Liver (tissue), 9 donors: ENCODE results near the gene PLCB1. TPM values are rescaled to one million over a fixed set of nuclear protein-coding genes. Genes with fewer than 3 reads are reported as not detected.

Experiments used
- DNase-seq: peaks from one replicate; pipeline ENCODE4 v3.0.0-alpha.2; 2017; ENCODE audit warnings: low spot score
- H3K27ac ChIP-seq, 2 donors: one replicate each; pipeline ENCODE4 v1.7.0; 2013; ENCODE audit warnings: inconsistent platforms in 2 of 2, low read length in 2 of 2, control low read depth in 1 of 2, low read depth in 1 of 2, mild to moderate bottlenecking in 1 of 2
- H3K27me3 ChIP-seq, 4 donors: one replicate each; pipeline versions ENCODE4 v1.6.1 to v1.7.0; 2013; ENCODE audit warnings: low read length in 3 of 4, inconsistent platforms in 1 of 4, mild to moderate bottlenecking in 1 of 4, moderate library complexity in 1 of 4; ENCODE audit not compliant: control insufficient read depth in 4 of 4, insufficient read depth in 4 of 4
- H3K36me3 ChIP-seq, 4 donors: one replicate each; pipeline versions ENCODE4 v1.6.1 to v1.7.0; 2013; ENCODE audit warnings: low read length in 3 of 4, mild to moderate bottlenecking in 3 of 4, low read depth in 1 of 4, moderate library complexity in 1 of 4; ENCODE audit not compliant: control insufficient read depth in 4 of 4, insufficient read depth in 3 of 4
- H3K4me1 ChIP-seq, 4 donors: one replicate each; pipeline versions ENCODE4 v1.6.1 to v1.7.0; 2013; ENCODE audit warnings: low read length in 3 of 4, mild to moderate bottlenecking in 3 of 4, moderate library complexity in 1 of 4; ENCODE audit not compliant: control insufficient read depth in 4 of 4, insufficient read depth in 4 of 4
- H3K4me3 ChIP-seq, 3 donors: one replicate each; pipeline versions ENCODE4 v1.6.1 to v1.7.0; 2013; ENCODE audit warnings: low read length in 3 of 3, control low read depth in 1 of 3, low read depth in 1 of 3, mild to moderate bottlenecking in 1 of 3
- H3K9ac ChIP-seq, 2 donors: one replicate each; pipeline ENCODE4 v1.7.0; 2013; ENCODE audit warnings: low read length in 2 of 2, mild to moderate bottlenecking in 2 of 2, moderate library complexity in 2 of 2, control low read depth in 1 of 2, low read depth in 1 of 2
- H3K9me3 ChIP-seq, 4 donors: one replicate each; pipeline versions ENCODE4 v1.6.1 to v1.7.0; 2013; ENCODE audit warnings: low read length in 3 of 4; ENCODE audit not compliant: control insufficient read depth in 4 of 4
- ATF3 ChIP-seq: IDR thresholded peaks from 2 replicates; pipeline ENCODE4 v1.6.1; 2016; ENCODE audit warnings: antibody characterized with exemption
- CTCF ChIP-seq: fragments of 150-350 bp; IDR thresholded peaks from 2 replicates; pipeline ENCODE4 v1.5.1; 2017; ENCODE audit warnings: improper control_type of control experiment, low read depth, low read length; ENCODE audit not compliant: missing input control
- EGR1 ChIP-seq, 2 donors: IDR thresholded peaks; 2 replicates each; pipeline ENCODE4 v1.6.1; 2016 to 2018; ENCODE audit warnings: antibody characterized with exemption in 2 of 2, low read depth in 2 of 2
- FOXA1 ChIP-seq: IDR thresholded peaks from 2 replicates; pipeline ENCODE4 v1.6.1; 2016; ENCODE audit warnings: antibody characterized with exemption
- FOXA2 ChIP-seq: IDR thresholded peaks from 2 replicates; pipeline ENCODE4 v1.6.1; 2016; ENCODE audit warnings: antibody characterized with exemption
- GABPA ChIP-seq, 2 donors: IDR thresholded peaks in 1 of 2; conservative IDR thresholded peaks in 1 of 2; 2 replicates each; pipeline ENCODE4 v1.6.1; 2016; ENCODE audit warnings: antibody characterized with exemption in 2 of 2, mild to moderate bottlenecking in 1 of 2, moderate library complexity in 1 of 2
- HNF4A ChIP-seq, 2 donors: conservative IDR thresholded peaks; 2 replicates each; pipeline ENCODE4 v1.6.1; 2016; ENCODE audit warnings: antibody characterized with exemption in 2 of 2, mild to moderate bottlenecking in 2 of 2
- HNF4G ChIP-seq: IDR thresholded peaks from 2 replicates; pipeline ENCODE4 v1.6.1; 2016; ENCODE audit warnings: antibody characterized with exemption
- JUND ChIP-seq, 2 donors: IDR thresholded peaks; 2 replicates each; pipeline ENCODE4 v1.6.1; 2016; ENCODE audit warnings: antibody characterized with exemption in 2 of 2
- MAX ChIP-seq: IDR thresholded peaks from 2 replicates; pipeline ENCODE4 v1.6.1; 2016; ENCODE audit warnings: antibody characterized with exemption
- NR2F2 ChIP-seq: IDR thresholded peaks from 2 replicates; pipeline ENCODE4 v1.6.1; 2016; ENCODE audit warnings: antibody characterized with exemption
- RAD21 ChIP-seq, 2 donors: IDR thresholded peaks; 2 replicates each; pipeline ENCODE4 v1.6.1; 2016; ENCODE audit warnings: antibody characterized with exemption in 2 of 2, mild to moderate bottlenecking in 2 of 2
- REST ChIP-seq: IDR thresholded peaks from 2 replicates; pipeline ENCODE4 v1.6.1; 2016; ENCODE audit warnings: antibody characterized with exemption, mild to moderate bottlenecking
- RXRA ChIP-seq, 2 donors: IDR thresholded peaks; 2 replicates each; pipeline ENCODE4 v1.6.1; 2017 to 2018; ENCODE audit warnings: antibody characterized with exemption in 2 of 2, mild to moderate bottlenecking in 1 of 2
- SP1 ChIP-seq: IDR thresholded peaks from 2 replicates; pipeline ENCODE4 v1.6.1; 2018; ENCODE audit warnings: antibody characterized with exemption, mild to moderate bottlenecking
- TAF1 ChIP-seq: conservative IDR thresholded peaks from 2 replicates; pipeline ENCODE4 v1.6.1; 2016; ENCODE audit warnings: antibody characterized with exemption, mild to moderate bottlenecking
- YY1 ChIP-seq: IDR thresholded peaks from 2 replicates; pipeline ENCODE4 v1.6.1; 2016; ENCODE audit warnings: antibody characterized with exemption, mild to moderate bottlenecking
- ZBTB33 ChIP-seq: IDR thresholded peaks from 2 replicates; pipeline ENCODE4 v1.6.1; 2016; ENCODE audit warnings: antibody characterized with exemption
- WGBS: extraction: QIAGEN DNeasy Blood & Tissue Kit; methylation state at CpG from one replicate; pipeline ENCODE4 v1.1.7; 2013; 5-methylcytosine and 5-hydroxymethylcytosine counted together
- polyA plus RNA-seq, 2 donors: library from polyadenylated mRNA; stranded (reverse) in 1 of 2; unstranded in 1 of 2; fragments of 200-250 nt in 1 of 2; fragments of >200 nt in 1 of 2; fragmentation: Nextera tagmentation in 1 of 2; extraction: Ambion mirVana in 1 of 2; gene quantifications; one replicate each; pipeline versions ENCODE4 v1.2.1 to v1.2.3, GENCODE V29; 2013 to 2015
- total RNA-seq, 2 donors: library from RNA; depleted of rRNA; stranded (reverse); fragments of >200 nt; gene quantifications; one replicate each; pipeline ENCODE4 v1.2.3, GENCODE V29; 2014
- donor health status: healthy.
- donor health status: healthy.
- donor health status: healthy.
- donor health status: healthy.
- donor health status: healthy.

The PLCB1 gene
- total and polyA plus RNA-seq, 4 donors, result 3.7 to 13.5 (median 5.9) TPM

GRCh38 chr20:8124639-8125038, 7.4 kb upstream of the PLCB1 start:
- DNase-seq, result no peak
- Histone ChIP-seq H3K4me3 (no peak overlapping the region), H3K27me3 (no peaks in the 10 kb centered on the region), H3K4me1 (no peaks in the 10 kb centered on the region), H3K36me3 (no peaks in the 10 kb centered on the region), H3K9me3 (no peaks in the 10 kb centered on the region), H3K9ac (no peak overlapping the region), H3K27ac (no peak overlapping the region)
- no peak for TF ChIP-seq ZBTB33
- TF ChIP-seq YY1, result no peak

GRCh38 chr20:8126181-8126580, 5.9 kb upstream of the PLCB1 start:
- 92% methylated on average over 4 of the region's 4 CpGs for WGBS
- H3K4me1 ChIP-seq, result no peaks in the 10 kb centered on the region
- no peaks in the 10 kb centered on the region for H3K9me3 ChIP-seq
- no peak overlapping the region for H3K27ac ChIP-seq
- H3K4me3 ChIP-seq, result no peak overlapping the region
- peaks cover 0 to 4% (median under 1%) of the 10 kb centered on the region in 4 donors for H3K27me3 ChIP-seq
- H3K36me3 ChIP-seq, result no peaks in the 10 kb centered on the region
- H3K9ac ChIP-seq, result no peak overlapping the region
- DNase-seq, result no peak
- TF ChIP-seq FOXA2 (no peak), JUND (IDR thresholded peaks at IDR 0.05) (no peak), CTCF (no peak), EGR1 (IDR thresholded peaks at IDR 0.05; ENCODE audit: low read depth in 2 of 2) (no peak), ATF3 (no peak), FOXA1 (no peak), HNF4A (conservative IDR thresholded peaks at IDR 0.05) (no peak), GABPA (IDR thresholded peaks at IDR 0.05 in 1 of 2, conservative IDR thresholded peaks at IDR 0.05 in 1 of 2) (no peak), RAD21 (IDR thresholded peaks at IDR 0.05) (no peak), RXRA (IDR thresholded peaks at IDR 0.05) (no peak), YY1 (no peak), HNF4G (no peak), ZBTB33 (no peak), NR2F2 (no peak), MAX (no peak), TAF1 (no peak), SP1 (no peak), REST (no peak)
